Sigmoid colon (tissue), 4 donors: ENCODE measurements around the gene PPP1R14D.

Experiments used
- EP300 ChIP-seq, 4 donors: sonication (generic); formaldehyde crosslinking; IDR thresholded peaks; one replicate each; pipeline ENCODE4 v1.6.1; 2017; ENCODE audit warnings: antibody characterized with exemption in 4 of 4
- POLR2A ChIP-seq, 2 donors: fragments of 450-650 bp; IDR thresholded peaks; one replicate each; pipeline ENCODE4 v1.6.1; 2016; ENCODE audit warnings: antibody characterized with exemption in 2 of 2, mild to moderate bottlenecking in 2 of 2, moderate library complexity in 2 of 2
- POLR2AphosphoS5 ChIP-seq, 4 donors: sonication (generic); formaldehyde crosslinking; IDR thresholded peaks; one replicate each; pipeline ENCODE4 v1.6.1; 2017; ENCODE audit warnings: antibody characterized with exemption in 4 of 4
- TF ChIP-seq, protein P1 (sequence below), 4 experiments: fragments of 450-650 bp in 3 of 4; fragments of 200-600 bp in 1 of 4; IDR thresholded peaks; one replicate each; pipeline ENCODE4 v1.5.1; 2016 to 2019; ENCODE audit warnings: antibody characterized with exemption in 4 of 4, mild to moderate bottlenecking in 3 of 4, moderate library complexity in 2 of 4

DNA sequence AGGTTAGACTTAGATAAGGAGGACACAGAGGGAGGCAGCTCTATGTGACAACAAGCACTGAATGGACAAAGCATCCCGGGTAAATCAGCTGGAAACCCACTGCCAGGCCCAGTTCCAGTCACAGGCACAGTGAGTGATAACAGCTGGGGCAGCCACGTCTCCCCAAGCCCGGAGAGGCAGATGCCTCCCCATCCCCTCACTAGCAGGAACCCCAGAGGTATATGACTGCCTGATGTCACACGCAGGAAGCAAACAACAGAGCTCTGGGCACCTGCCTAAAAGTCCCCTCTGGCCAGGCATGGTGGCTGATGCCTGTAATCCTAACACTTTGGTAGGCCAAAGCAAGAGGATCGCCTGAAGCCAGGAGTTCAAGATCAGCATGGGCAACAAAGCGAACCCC, 40.5 kb downstream of the PPP1R14D start:
- TF ChIP-seq, protein P1, sequence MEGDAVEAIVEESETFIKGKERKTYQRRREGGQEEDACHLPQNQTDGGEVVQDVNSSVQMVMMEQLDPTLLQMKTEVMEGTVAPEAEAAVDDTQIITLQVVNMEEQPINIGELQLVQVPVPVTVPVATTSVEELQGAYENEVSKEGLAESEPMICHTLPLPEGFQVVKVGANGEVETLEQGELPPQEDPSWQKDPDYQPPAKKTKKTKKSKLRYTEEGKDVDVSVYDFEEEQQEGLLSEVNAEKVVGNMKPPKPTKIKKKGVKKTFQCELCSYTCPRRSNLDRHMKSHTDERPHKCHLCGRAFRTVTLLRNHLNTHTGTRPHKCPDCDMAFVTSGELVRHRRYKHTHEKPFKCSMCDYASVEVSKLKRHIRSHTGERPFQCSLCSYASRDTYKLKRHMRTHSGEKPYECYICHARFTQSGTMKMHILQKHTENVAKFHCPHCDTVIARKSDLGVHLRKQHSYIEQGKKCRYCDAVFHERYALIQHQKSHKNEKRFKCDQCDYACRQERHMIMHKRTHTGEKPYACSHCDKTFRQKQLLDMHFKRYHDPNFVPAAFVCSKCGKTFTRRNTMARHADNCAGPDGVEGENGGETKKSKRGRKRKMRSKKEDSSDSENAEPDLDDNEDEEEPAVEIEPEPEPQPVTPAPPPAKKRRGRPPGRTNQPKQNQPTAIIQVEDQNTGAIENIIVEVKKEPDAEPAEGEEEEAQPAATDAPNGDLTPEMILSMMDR (IDR thresholded peaks at IDR 0.05), result no peak
- TF ChIP-seq POLR2A (IDR thresholded peaks at IDR 0.05), result no peak
- TF ChIP-seq EP300 (IDR thresholded peaks at IDR 0.05), result no peak
- TF ChIP-seq POLR2AphosphoS5 (IDR thresholded peaks at IDR 0.05), result no peak
